NOMO-1 (cell line): Measurements from ENCODE around the gene ATAD1.
A peak's percentile ranks its signal among the peaks of the same experiment; 100 is the strongest.

Experiments
- DNase-seq, 2 experiments: peaks; one replicate each; lab custom pipeline; 2025; ENCODE audit not compliant: unreplicated experiment in 2 of 2; lab: John Stamatoyannopoulos, UW

Gene ATAD1

DNA sequence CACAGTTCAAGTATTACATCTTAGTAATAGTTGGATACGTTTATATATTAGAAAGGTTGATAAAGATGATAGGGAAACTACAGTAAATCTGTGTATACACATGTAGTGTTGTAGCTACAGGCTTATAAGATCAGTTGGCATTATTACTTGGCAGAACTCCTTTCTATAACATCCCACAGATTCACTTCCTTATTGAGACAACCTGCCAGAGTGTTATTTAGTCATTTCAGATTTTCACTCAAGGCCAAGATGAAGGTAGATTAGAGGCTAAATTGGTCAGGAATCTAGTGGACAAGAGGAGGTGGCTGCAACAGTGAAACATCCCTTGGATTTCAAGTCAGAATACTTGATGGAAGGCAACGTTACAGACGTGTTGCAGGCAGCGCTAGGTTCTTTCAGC lies 95.3 kb downstream of the ATAD1 start:
- peak in 1 of 2 experiments; percentile 27 for DNase-seq

DNA sequence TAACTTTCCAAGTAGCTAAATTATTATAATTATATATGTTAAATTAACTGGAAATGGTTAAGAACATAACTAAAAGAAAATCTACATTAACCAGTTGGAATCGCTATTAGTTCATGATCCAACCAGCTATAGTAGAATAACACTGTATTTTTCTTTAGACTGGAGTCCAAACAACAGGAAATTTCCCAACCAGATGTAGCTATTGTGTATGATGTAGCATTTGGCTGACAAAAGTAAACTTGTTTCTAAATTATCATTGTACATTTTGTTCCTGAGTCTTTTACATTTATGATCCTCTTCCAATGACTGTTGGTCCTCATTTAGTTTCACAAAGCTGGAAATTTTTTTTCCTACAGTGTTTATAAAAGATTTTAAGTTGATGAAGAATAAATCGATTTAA lies 96.2 kb downstream of the ATAD1 start:
- no peak for DNase-seq

DNA sequence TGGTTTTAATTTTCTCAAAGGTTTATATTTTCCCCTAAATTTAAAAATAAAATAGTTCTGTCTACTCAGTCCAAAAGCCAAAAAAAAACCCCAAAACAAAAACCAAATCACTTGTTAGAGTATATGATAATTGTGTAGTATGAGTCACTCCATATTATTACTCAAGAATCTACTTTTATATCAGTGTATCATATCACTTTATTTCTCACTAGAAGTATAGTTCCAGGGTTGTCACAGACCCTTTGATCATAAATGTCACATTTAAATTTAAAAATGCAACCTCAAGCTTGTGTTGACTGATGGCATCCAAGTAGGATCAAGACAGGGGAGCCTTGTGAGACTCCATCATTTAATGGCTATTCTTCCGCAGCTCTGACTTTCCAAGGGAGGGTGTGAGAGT lies 97.4 kb downstream of the ATAD1 start:
- no peak for DNase-seq

DNA sequence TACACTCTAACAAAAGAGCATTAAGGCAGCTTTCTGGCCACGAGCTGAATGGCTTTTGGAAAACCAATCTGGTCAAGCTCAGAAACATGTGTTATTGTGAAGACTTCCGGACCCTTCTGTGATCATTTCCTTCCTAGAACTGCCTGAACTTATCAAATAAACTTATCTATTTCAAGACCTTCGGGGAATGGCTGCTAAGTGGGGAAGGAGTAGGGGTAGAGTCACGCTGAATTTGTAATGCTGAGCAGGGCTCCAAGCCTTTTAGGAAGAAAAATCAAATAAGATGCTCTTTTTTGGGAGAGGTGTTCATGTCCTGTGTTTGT lies 101.7 kb downstream of the ATAD1 start:
- no peak for DNase-seq

DNA sequence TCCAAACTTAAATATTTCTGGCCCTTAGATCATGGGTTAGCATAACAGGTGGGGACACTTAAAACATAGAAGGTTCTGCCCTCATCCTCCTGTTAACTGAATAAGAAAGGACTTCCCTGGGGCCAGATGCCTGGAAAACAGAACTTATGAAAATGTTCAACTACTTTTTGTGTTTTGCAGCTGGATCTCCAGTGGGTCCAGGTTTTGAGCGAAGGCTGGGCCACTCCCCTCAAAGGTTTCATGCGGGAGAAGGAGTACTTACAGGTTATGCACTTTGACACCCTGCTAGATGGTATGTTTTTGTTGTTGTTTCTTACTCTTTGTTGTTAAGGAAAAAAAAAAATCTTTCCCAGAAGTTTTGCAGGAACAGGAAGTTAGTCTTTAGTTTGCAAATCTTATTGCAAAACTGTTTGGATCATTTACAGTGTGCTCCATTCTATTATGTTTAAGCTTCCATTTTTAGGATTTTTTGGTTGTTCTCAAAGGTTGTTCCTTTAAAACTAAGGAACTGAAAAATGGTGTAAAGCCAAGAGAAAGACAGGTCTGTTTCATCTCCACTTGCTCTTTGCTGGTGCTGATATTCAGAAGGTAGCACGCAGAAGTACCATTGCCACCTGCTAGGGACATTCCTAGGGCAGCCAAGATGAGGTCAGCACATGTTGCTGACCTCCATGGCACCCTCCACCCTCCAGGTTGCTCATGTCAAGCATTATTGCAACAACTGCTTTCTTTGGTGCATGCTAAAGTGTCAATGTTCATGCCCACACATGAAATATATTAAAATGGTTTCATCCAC lies 102.3 kb downstream of the ATAD1 start:
- DNase-seq, result no peak

DNA sequence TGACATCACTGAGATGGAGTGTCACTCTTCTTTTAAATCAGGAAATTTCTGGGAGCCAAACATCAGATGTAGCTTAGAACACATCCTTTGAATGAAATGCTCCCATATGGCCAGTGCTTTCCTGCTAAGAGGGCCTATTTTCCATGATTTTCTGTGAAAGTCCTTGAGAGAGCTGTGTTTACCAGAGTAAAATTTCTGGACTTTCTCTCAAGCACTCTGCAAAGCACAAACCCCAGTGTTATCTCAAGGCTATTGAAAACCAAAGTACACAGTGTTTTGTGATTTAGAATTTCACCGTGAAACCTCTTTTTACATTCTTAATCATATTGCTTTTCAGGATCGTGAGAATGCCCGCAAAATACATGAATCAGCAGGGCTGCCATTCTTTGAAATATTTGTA lies 104.3 kb downstream of the ATAD1 start:
- DNase-seq, result no peak

DNA sequence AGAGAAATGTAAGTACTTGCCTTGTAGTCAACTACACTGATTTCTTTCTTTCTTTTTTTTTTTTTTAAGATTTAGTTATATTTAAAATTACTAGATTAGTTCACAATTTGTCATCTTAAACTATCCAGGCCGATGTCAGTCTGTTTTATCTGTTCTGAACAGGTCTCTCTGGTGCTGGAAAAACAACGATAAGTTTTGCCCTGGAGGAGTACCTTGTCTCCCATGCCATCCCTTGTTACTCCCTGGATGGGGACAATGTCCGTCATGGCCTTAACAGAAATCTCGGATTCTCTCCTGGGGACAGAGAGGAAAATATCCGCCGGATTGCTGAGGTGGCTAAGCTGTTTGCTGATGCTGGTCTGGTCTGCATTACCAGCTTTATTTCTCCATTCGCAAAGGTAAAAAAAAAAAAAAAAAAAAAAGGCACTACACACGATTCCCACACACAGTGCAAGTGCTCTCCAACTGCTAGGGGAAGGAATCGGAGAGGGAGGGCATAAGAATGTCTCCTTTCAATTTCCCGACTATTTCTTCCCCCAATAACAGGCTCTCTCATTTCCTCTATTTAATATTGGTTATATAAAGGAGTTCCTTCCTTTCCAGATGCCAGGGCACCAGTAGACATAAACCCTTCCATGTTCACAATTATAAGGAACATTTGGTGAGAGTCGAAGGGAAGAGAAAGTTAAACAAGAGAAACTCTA lies 105.0 kb downstream of the ATAD1 start:
- DNase-seq, result no peak

DNA sequence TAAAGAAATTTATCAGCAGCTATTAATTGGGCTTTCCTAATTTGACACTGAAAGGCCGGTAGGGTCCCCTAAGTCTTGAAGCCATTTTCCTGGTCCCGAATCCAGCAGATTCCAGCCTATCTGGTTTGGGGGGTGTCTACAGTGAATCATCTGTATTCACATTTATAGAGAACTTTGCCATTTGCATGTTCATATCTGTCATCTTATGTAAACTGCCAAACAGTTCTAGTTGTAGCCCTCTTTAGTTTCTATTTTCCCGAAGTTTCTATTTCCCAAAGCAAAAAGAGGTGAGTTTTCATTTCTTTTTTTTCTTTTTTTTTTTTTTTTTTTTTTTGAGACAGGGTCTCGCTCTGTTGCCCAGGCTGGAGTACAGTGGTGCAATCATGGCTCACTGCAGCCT lies 110.8 kb downstream of the ATAD1 start:
- no peak for DNase-seq

DNA sequence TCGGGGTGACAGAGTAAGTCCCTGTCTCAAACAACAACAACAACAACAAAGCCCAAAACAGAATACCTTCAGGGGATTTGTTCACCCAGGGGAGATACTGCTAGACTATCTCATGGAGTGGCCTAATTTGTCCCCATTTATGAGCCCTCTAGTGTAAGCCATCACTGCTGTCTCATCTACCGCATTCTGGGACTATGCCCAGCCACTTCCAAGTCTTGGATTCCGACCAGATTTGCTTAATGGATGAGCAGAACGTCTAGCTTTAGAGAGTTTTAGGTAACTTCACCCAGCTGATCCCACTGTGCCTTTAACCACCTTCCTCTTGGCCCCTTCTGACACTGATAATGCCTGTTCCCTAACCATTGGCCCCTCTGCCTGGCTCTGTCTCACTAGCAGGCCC lies 111.3 kb downstream of the ATAD1 start:
- no peak for DNase-seq

DNA sequence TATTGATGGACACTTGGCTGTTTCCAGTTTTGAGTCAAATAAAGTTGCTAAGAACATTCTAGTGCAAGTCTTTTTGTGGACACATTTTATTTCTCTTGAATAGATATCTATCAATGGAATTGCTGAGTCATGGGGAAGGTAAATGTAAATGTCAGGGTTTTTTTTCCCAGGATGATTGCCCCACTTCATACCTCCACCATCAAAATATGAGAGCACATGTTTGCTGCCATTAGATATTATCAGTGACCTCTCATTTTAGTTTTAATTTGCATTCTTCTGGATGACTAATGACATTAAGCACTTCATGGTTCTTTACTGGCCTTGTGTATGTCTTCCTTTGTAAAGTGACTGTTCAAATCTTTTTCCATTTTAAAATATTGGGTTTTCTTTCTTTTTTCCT lies 112.7 kb downstream of the ATAD1 start:
- DNase-seq, result no peak

DNA sequence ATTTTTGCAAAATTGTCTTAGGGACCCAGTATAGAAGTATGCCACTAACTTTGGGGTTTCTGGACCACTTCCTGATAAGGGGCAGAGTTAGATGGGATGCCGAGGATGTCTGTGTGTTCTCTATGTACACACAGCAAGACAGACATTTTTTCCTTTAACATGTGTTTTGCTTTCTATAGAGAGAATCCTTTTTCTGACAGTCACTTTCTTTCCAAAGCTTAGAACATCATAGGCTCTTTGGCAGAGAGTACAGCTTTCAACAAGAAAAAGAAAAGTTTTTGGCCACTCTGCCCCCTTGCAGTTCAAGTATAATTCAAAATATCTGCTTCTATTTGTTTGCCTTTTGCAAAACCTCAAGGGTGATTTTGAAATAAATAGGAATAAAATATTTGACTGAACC lies 114.3 kb downstream of the ATAD1 start:
- DNase-seq, result no peak

DNA sequence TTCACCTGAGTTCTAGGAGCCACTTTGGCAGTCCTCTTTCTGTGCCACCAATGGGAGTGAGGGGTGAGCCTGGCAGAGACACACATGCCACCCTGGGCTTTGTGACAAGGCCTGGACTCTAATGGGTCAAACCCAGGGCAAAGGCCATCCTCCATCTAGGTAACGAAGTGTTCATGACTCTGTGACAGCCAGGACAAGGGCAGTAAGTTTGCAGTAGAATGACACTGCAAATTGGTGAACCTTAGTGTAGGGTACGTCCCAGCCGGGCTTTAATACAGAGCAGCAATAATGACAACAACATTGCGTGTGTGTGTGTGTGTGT lies 115.1 kb downstream of the ATAD1 start:
- no peak for DNase-seq

DNA sequence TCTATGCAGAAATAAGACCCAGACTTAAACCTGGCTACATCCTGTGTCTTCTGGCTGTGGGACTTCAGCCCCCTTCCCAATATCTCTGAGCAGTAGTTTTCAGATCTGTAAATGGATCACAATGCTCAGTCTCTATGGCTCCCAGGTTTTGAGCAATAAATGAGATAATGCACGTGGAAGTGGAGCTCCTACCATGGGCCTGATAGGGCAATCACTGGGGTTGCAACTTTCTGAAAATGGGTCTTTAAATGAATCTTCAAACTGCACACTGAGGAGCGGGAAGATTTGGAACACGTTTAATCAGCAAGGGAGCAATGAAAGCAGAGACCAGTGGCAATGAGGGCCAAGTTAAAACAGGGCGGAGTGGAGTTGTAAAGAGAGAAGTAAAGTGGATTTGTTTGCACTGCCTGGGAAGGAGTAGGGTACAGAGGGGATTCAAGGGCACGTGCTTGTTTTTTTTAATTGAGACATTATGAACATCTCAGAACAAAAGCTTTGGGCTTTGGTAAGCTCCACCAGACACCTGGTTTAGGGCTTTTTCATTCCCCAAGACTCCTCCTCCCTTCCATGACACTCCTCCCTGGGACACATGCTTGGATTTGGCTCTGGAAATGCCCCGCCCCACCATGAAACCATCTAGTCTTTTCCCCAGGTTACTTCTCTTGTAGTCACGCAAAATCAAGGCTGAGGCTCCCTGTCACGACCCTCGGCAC lies 115.6 kb downstream of the ATAD1 start:
- DNase-seq, result no peak
